Hepatocyte (in vitro differentiated cells): ENCODE data around the gene TTLL5.

Experiments used
- CTCF ChIP-seq: fragments of 200-600 bp; sonication (generic); IDR thresholded peaks from 2 replicates; pipeline ENCODE4 v1.5.1; 2016; ENCODE audit warnings: antibody characterized with exemption, mild to moderate bottlenecking; ENCODE audit not compliant: poor library complexity
- EZH2 ChIP-seq: fragments of 200-600 bp; sonication (generic); IDR thresholded peaks from 2 replicates; pipeline ENCODE4 v1.6.1; 2016; ENCODE audit warnings: antibody characterized with exemption, mild to moderate bottlenecking, borderline replicate concordance
- EZH2phosphoT487 ChIP-seq: fragments of 200-600 bp; sonication (generic); IDR thresholded peaks from one replicate; pipeline ENCODE4 v1.6.1; 2018; ENCODE audit warnings: antibody characterized with exemption, mild to moderate bottlenecking, low read depth, moderate library complexity; ENCODE audit not compliant: unreplicated experiment, severe bottlenecking

GRCh38 chr14:75626396-75626795, 34.6 kb upstream of the TTLL5 start:
- TF ChIP-seq CTCF (no peak), EZH2 (no peak), EZH2phosphoT487 (no peak)
